ENCODE results near the gene CHST9. TPM values are rescaled to one million over a fixed set of nuclear protein-coding genes. Genes with fewer than 3 reads are reported as not detected.
A peak's percentile ranks its signal among the peaks of the same experiment; 100 is the strongest.

CHST9 gene
- total RNA-seq, 1 donor from 2014 or later, result 0.32 TPM

GRCh38 chr18:27211569-27211968 lies 26.5 kb upstream of the CHST9 start:
- TF ChIP-seq CTCF (IDR thresholded peaks at IDR 0.05), result no peak
- H3K36me3 Mint-ChIP-seq (ENCODE audit: unreplicated experiment), result no peaks in the 10 kb centered on the region
- peaks cover 20% of the 10 kb centered on the region for H3K4me1 Mint-ChIP-seq (ENCODE audit: unreplicated experiment)
- DNase-seq (ENCODE audit: extremely low spot score, unreplicated experiment), result no peak
- no peak overlapping the region for H3K4me3 Mint-ChIP-seq (ENCODE audit: unreplicated experiment)
- no peak overlapping the region for H3K27ac Mint-ChIP-seq (ENCODE audit: unreplicated experiment)
- no peaks in the 10 kb centered on the region for H3K9me3 Mint-ChIP-seq (ENCODE audit: unreplicated experiment)
- H3K27me3 Mint-ChIP-seq (ENCODE audit: unreplicated experiment), result peaks cover 4% of the 10 kb centered on the region

- H3K27ac Mint-ChIP-seq (ENCODE audit: unreplicated experiment), result no peak overlapping the region
- H3K27me3 Mint-ChIP-seq (ENCODE audit: unreplicated experiment), result peaks cover 2% of the 10 kb centered on the region
- no peaks in the 10 kb centered on the region for H3K9me3 Mint-ChIP-seq (ENCODE audit: unreplicated experiment)
- H3K36me3 Mint-ChIP-seq (ENCODE audit: unreplicated experiment), result no peaks in the 10 kb centered on the region
- DNase-seq (ENCODE audit: extremely low spot score, unreplicated experiment), result no peak
- H3K4me1 Mint-ChIP-seq (ENCODE audit: unreplicated experiment), result peaks cover 28% of the 10 kb centered on the region
- TF ChIP-seq CTCF (IDR thresholded peaks at IDR 0.05), result no peak
- no peak overlapping the region for H3K4me3 Mint-ChIP-seq (ENCODE audit: unreplicated experiment)
Observed at GRCh38 chr18:27206411-27206810, 21.3 kb upstream of the CHST9 start.

GRCh38 chr18:27202741-27203140 lies 17.6 kb upstream of the CHST9 start:
- no peak for TF ChIP-seq CTCF (IDR thresholded peaks at IDR 0.05)
- Mint-ChIP-seq H3K27me3 (ENCODE audit: unreplicated experiment) (no peaks in the 10 kb centered on the region), H3K27ac (ENCODE audit: unreplicated experiment) (peak overlapping the region; percentile 70), H3K36me3 (ENCODE audit: unreplicated experiment) (no peaks in the 10 kb centered on the region), H3K4me3 (ENCODE audit: unreplicated experiment) (no peak overlapping the region), H3K9me3 (ENCODE audit: unreplicated experiment) (no peaks in the 10 kb centered on the region), H3K4me1 (ENCODE audit: unreplicated experiment) (peaks cover 37% of the 10 kb centered on the region)
- DNase-seq (ENCODE audit: extremely low spot score, unreplicated experiment), result no peak

- H3K36me3 Mint-ChIP-seq (ENCODE audit: unreplicated experiment), result no peaks in the 10 kb centered on the region
- H3K27me3 Mint-ChIP-seq (ENCODE audit: unreplicated experiment), result no peaks in the 10 kb centered on the region
- no peak overlapping the region for H3K27ac Mint-ChIP-seq (ENCODE audit: unreplicated experiment)
- H3K4me3 Mint-ChIP-seq (ENCODE audit: unreplicated experiment), result no peak overlapping the region
- DNase-seq (ENCODE audit: extremely low spot score, unreplicated experiment), result no peak
- H3K4me1 Mint-ChIP-seq (ENCODE audit: unreplicated experiment), result peaks cover 32% of the 10 kb centered on the region
- no peak for TF ChIP-seq CTCF (IDR thresholded peaks at IDR 0.05)
- no peaks in the 10 kb centered on the region for H3K9me3 Mint-ChIP-seq (ENCODE audit: unreplicated experiment)
Observed at GRCh38 chr18:27198036-27198435, 12.9 kb upstream of the CHST9 start.

- H3K9me3 Mint-ChIP-seq (ENCODE audit: unreplicated experiment), result no peaks in the 10 kb centered on the region
- H3K4me3 Mint-ChIP-seq (ENCODE audit: unreplicated experiment), result no peak overlapping the region
- H3K27me3 Mint-ChIP-seq (ENCODE audit: unreplicated experiment), result peaks cover 64% of the 10 kb centered on the region
- no peak for DNase-seq (ENCODE audit: extremely low spot score, unreplicated experiment)
- peaks cover 3% of the 10 kb centered on the region for H3K36me3 Mint-ChIP-seq (ENCODE audit: unreplicated experiment)
- no peak for TF ChIP-seq CTCF (IDR thresholded peaks at IDR 0.05)
- no peak overlapping the region for H3K27ac Mint-ChIP-seq (ENCODE audit: unreplicated experiment)
- peaks cover 12% of the 10 kb centered on the region for H3K4me1 Mint-ChIP-seq (ENCODE audit: unreplicated experiment)
Observed at GRCh38 chr18:27188309-27188708, 3.2 kb upstream of the CHST9 start.

Measured in osteocyte (in vitro differentiated cells).